IPS DF 4.7 (cell line): Measurements from ENCODE around the gene MAML2.

Source experiments
- DNase-seq: peaks from one replicate; pipeline ENCODE4 v3.0.0-alpha.2; 2013; ENCODE audit warnings: low spot score; ENCODE audit errors: extremely low read depth

MAML2 gene

DNA sequence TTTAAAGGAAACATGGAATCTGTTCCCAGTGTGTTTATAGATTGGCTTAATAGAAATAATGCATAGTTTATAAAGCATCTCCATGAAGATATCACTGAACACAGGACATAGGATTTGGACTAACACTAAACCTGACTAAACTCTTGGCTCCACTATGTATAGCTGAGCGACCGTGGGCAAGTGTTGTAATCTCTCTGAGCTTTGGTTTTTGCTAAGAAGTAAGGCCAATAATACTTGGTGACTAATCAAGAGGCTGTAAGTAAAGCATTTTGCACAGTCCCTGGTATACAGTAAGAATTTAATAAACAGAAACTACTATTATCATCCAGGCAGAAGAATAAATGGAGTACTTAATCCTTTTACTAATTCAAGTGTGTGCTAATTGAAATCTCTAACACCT lies 293.6 kb downstream of the MAML2 start:
- DNase-seq = no peak

GRCh38 chr11:96045622-96046456 lies 297.2 kb downstream of the MAML2 start:
- DNase-seq = no peak

- DNase-seq = no peak
Measured at GRCh38 chr11:96044747-96045146, 298.2 kb downstream of the MAML2 start.

GRCh38 chr11:96044311-96044710 lies 298.7 kb downstream of the MAML2 start:
- DNase-seq = no peak

- DNase-seq = no peak
Measured at GRCh38 chr11:96043291-96043690, 299.7 kb downstream of the MAML2 start.

GRCh38 chr11:96038046-96038445 lies 304.9 kb downstream of the MAML2 start:
- no peak for DNase-seq

DNA sequence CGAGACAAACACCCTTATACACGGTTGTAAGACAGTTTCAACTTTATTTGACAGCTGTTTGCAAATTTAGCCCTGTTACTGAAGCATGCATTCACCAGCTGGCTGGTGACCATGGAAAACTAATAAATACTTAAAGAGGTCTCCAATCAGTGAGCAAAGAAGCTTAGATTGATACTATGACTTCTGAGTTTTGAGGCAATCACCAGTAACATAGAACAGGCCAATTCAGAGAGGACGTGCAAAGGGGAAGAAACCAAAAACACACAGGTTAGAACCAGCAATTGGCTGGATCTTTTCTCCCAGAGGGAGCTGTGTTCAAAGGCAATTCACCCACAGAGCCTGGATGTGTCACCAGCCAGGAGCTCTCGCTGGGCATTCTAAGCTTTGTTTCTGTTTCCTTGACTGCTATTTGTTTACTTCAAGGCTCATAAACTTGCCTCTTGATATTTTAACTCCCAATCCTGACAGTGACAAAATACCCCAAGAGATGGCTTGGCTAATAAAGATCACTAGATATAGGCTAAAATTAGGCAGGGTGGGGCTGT lies 305.5 kb downstream of the MAML2 start:
- DNase-seq = no peak

DNA sequence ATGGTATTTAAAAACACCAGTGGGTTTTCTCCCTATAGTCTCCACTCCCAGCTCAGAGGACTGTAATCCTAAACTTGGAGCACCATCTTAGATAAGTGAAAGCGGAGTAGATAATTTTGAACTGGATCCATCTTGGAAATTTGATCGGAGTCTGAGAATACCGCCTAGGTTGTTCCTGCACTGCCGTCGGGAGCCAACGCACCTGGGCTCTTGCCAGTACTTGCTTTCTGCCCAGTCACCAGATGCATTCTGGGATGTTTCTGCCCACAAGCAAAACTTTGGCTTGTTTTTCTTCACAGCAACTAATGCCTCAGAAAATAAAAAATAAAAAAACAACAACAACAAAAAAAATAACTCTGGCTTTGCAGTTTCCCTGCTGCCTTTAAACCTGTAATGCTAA lies 306.1 kb downstream of the MAML2 start:
- no peak for DNase-seq

- DNase-seq = no peak
Measured at GRCh38 chr11:96035740-96036078, 307.3 kb downstream of the MAML2 start.

GRCh38 chr11:96035031-96035739 lies 307.8 kb downstream of the MAML2 start:
- DNase-seq = no peak

DNA sequence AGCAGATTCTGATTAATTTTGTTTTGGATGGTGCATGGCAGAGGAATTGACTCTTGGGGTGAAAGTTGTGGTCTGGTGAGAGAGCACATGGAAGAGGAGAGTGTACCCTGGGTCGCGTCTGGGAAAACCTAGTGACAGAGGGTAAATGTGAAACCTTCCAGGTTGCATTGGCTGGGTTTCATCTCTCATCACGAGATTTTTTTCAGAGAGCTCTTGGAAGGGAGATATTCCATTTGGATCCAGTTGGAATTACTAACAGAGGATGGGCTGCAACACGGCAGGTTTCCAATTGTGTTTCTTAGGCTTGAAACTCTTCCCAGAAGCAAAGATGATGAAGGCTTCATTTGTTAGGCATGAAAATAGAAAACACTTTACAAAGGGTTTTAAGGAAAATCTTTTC lies 309.4 kb downstream of the MAML2 start:
- no peak for DNase-seq

- DNase-seq = no peak
Measured at GRCh38 chr11:96033095-96033494, 309.9 kb downstream of the MAML2 start.

DNA sequence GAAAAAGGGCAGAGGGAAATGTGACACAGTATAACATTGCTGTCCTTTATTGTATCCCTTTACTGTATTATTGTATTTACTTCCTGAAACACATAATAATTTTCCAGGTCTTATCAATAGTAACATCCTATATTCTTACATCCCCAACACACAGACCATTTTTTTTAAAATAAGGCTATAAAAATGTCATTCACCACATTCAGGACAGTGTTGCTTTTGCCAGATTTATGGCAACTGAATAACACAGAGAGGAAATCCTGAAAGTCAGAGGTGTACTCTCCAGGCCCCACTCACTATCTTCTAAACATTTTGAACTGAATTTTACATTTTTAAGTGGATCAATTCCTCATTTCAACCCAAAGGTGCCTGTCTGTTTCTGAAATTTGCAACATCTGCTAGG lies 314.2 kb downstream of the MAML2 start:
- no peak for DNase-seq

DNA sequence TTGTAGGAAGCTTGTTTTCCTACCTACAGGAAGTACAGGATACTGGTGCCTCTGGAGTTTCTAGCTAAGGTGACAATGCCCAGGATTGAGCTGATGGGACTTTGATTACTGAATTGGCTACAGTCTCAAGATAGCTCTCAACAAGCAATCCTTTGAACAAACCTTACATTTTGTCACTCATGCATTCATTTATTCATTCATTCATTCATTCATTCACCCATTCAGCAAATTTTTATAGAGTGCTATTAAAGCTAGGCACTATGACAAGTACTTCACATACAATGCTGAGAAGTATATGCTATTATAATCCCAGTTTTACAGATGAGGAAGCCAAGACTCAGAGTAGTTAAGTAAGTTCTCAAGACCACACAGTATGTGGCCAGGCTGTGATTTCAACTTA lies 316.0 kb downstream of the MAML2 start:
- no peak for DNase-seq

DNA sequence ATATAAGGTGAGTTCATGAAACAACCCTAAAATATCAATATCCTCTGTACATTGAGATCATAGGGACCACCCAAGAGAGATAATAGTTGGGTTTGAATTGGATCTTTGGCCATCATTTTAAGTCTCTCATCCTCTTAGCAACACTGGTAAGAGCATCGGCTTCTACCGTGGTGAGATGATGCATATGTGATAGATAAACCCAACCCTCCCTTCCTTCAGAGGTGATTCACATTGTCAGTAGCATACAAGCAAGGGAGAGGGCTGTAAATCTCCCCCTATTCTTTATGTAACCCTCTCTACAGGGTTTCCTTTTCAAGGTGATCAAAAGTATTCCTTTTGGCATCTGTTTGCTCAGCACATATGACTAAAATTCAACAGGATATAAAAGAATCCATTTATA lies 316.7 kb downstream of the MAML2 start:
- DNase-seq = no peak

DNA sequence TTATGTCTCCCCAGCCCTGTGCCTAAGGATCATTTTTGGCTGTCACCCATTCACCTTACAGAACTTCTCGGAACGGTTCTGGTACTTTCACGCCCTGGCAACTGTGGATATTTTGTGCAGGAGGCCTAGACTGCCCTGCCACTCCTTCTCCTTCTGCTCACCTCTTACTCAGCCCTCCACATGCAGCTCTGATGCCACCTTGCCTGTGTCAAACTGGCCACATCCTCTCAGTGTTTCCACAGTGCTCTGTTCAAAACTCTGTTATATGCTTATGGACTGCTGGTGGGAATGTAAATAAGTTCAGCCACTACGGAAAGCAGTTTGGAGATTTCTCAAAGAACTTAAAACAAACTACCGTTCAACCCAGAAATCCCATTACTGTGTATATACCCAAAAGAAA lies 318.3 kb downstream of the MAML2 start:
- no peak for DNase-seq

DNA sequence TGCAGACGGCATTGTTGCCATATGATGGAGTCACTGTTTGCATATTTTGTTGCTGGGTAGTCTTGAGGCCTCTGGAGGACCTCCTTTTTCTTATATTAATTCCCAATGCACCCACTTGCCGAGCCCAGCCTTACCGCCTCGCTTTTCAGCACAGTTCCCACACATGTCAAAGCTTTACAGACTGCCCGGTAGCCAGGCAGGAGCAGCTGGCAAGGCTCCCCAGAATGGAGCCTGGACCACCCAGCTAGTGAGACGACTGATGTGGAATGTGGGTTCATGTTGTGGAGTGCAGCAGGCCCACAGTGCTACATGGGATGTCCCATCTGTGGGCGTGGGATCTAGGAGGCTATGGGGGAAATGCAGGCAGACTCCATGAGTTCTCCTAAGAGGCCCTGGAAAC lies 319.7 kb downstream of the MAML2 start:
- no peak for DNase-seq

GRCh38 chr11:96021901-96022650 lies 320.9 kb downstream of the MAML2 start:
- DNase-seq = no peak

GRCh38 chr11:96019810-96020747 lies 322.9 kb downstream of the MAML2 start:
- DNase-seq = no peak

DNA sequence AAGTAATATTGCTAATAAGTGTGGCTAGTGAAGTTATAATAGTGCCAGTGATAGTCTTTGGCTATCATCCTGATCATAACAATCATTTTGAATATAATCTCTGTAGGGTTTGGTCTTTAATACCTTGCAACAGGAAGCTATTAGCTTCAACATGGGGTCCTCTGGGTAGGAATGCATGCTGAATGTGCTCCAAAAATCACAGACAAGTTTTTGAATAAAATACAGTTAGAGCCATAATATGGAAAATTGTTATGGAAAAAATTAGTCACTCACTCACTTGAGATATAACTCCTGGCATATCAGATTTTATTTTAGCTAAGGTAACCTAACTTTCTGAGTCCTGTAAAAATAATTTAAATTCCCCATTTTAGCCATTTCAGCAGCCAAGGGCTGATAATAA lies 323.7 kb downstream of the MAML2 start:
- DNase-seq = no peak

GRCh38 chr11:96017856-96018255 lies 325.1 kb downstream of the MAML2 start:
- DNase-seq = no peak
